Non-pigmented ciliary epithelial cell (primary cell): ENCODE measurements around the gene KIF13A.
"Not testable (repeated sequence)": the region's sequence is repeated elsewhere in the genome, so short reads cannot be mapped to it uniquely, and the experiment has no call there.

Source experiments
- DNase-seq: peaks from one replicate; pipeline ENCODE4 v3.0.0-alpha.2; 2010; ENCODE audit warnings: low read depth

Gene KIF13A

DNA sequence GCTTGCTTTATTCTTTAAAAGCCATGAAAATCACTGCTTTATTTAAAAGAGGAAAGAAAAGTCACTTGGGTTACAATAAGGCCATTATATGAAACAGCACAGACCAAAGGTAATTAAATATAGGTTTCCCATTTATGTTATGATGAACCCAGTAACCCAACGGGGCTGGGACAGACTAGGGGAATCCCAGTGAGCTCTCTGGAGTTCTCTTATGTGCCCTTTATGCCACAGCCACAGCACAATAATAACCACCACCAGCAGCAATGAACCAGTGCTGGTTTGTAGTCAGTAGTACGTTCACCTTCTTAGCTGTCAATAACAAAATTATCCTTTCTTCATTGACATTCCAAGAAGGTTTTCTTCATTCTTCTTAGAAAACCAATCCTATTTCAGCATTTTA is 87.4 kb downstream of the KIF13A start:
- no peak for DNase-seq

DNA sequence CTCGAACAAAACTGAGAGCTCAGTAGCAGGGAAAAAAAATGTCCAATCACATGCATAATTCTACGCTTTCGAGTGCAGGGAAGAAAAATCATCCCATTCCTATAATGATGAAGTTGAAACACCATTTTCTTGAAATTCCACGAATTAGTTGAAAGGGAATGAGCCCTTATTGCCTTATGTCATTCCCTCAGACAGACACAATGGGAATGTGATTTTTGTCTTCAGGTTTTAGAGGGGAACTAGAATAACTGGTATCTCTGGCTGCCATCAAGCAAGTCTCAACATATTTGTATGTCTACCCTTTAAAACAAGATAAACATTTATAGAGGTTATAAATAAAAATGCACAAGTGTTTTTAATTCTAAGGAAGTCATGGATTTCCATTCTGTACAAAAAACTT is 87.9 kb downstream of the KIF13A start:
- DNase-seq, result no peak

DNA sequence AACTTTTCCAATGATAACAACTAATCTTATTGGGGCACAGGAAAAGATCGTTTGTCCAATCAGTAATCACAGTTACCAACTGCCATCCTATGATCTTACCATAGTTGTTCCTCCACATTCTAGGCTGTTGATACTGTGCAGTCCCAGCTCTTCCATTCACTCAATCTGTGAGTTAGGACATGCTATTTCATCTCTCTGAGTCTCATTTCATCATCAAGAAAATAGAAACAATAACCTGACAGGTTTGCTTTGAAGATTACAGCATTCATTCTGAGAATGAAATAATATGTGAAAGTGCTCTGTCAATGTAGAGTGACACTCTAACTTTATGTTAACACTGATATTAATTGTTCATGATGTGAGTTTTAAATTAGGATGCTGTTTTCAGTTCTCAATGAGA is 89.8 kb downstream of the KIF13A start:
- no peak for DNase-seq

DNA sequence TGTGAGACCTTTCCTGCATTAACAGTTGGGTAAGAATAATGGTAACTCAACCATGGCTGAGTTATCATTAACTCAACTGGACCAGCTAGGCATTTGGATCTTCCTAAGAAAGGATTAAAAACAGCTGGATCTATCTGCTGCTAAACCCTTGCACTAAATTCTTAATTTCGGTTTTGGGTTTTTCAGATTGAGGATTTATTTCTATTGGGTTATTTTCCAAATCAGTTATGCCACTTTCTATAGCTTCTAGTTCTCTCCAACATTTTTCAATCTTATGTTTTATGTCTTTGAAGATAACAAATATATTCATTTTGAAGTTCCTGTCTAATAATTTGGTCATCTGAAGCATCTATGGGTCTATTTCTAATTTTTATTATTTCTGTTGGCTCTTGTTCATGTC is 92.5 kb downstream of the KIF13A start:
- no peak for DNase-seq

DNA sequence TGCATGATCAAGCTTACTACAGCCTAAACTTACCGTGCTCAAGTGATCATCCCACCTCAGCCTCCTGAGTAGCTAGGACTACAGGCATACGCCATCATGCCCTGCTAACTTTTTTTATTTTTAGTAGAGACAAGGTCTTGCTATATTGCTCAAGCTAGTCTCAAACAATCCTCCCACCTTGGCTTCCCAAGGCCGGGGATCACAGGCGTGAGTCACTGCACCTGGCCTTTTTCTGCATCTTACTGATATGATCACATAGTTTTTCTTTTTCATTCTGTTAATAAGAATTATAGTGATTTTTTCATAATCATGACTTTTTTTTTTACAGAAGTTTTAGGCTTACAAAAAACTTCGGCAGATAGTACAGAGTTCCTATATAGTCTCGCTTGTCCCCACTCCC is 93.2 kb downstream of the KIF13A start:
- no peak for DNase-seq

DNA sequence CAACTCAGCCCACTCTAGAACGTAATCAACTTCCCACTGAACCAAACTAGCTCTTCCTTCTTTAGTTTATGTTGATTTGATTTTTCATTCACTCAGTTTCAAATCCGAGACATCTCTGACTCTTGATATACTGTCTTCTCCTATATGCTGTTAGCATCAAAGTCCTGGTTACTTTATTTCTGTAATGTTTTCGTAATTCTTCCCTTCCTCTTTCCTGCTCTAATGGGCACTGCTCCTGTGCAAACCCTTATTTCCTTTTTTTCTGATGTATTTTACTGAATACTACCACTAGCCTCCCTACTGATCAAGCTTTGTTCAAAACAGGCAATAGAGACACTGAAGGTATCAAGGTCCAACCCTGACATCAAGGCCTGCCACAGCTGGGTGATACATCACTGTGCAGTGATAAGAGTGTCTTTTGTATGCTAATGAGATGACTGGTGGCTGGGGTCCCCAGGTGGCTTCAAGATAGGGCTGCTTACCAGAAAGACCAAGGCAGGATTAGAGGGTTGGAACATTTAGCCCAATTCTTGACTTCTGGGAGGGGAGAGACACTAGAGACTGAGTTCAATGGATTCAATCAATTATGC is 95.2 kb downstream of the KIF13A start:
- DNase-seq, result no peak

DNA sequence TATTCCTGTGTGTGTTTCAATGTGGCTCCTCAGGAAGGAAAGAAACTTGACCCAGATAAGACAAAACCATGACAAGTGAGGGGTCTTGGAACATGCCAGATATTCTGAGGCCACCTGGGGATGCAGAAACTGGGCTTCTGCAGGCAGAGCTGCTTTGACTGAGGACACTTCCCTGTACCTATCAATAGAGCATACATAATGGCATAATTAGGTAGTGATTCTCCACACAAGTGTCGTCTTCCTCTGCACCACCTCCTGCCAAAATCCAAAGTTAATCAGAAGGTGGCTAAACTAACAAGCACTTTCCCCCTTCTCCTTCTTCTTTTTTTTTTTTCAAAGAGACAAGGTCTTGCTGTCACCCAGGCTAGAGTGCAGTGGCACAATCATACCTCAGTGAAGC is 97.1 kb downstream of the KIF13A start:
- DNase-seq, result no peak

DNA sequence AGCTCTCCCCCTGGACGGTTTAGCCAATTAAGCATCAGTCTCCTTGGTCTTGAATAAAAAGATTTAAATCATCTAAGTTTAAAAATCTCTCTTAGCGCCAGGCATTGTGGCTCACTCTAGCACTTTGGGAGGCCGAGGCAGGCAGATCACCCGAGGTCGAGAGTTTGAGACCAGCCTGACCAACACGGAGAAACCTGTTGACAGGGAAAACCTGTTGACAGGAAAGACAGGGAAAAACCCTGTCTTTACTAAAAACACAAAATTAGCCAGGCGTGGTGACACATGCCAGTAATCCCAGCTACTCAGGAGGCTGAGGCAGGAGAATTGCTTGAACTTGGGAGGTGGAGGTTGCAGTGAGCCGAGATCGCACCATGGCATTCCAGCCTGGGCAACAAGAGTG is 97.7 kb downstream of the KIF13A start:
- DNase-seq, result not testable (repeated sequence)

DNA sequence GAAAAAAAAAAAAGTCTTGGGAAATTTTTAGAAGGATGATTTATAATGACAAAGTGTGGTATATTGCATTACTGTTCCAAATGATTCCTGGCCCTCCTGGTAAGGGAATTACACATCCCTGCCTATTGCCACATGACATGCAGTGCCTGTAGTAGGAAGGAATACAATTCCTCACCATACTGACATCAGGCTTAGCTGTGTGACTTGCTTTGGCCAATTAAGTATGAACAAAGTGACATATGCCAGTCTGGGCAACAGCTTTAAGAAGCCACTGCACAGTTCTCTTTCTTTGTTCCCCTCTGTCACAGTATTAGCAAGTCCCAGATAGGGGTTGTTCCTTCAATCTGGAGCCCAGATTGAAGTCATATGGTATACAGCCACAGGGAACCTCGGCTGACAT is 100.5 kb downstream of the KIF13A start:
- no peak for DNase-seq

DNA sequence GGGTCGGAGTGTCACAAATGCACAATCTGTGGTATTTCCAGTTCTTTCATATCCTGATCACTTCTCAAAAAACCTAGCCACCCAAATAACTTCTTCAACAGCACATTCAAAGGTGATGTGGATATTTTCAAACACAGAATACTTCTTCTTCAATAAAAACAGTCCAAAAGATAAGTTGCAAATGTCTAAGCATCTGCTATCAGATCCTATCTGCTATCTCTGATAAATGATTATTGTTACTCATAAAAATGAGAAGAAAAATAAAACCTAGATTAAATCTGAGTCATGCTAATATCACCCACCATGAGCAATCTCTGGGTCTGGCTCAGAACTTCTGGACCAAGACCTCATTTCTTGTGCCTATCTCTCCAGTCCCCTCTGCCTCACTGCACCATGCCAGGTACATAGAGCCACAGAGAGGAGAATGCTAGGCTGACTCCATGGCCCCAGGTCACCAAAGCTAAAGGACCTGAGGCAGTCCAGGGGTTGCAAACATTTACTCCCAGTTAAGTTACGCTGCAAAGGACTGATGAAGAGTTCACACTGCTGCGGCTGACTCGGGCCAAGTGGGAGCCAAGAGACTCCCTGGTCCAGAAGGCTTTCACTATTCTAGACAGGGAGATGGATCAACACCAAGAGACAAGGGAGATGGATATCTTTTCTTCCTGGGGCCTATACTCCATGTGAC is 101.4 kb downstream of the KIF13A start:
- no peak for DNase-seq

DNA sequence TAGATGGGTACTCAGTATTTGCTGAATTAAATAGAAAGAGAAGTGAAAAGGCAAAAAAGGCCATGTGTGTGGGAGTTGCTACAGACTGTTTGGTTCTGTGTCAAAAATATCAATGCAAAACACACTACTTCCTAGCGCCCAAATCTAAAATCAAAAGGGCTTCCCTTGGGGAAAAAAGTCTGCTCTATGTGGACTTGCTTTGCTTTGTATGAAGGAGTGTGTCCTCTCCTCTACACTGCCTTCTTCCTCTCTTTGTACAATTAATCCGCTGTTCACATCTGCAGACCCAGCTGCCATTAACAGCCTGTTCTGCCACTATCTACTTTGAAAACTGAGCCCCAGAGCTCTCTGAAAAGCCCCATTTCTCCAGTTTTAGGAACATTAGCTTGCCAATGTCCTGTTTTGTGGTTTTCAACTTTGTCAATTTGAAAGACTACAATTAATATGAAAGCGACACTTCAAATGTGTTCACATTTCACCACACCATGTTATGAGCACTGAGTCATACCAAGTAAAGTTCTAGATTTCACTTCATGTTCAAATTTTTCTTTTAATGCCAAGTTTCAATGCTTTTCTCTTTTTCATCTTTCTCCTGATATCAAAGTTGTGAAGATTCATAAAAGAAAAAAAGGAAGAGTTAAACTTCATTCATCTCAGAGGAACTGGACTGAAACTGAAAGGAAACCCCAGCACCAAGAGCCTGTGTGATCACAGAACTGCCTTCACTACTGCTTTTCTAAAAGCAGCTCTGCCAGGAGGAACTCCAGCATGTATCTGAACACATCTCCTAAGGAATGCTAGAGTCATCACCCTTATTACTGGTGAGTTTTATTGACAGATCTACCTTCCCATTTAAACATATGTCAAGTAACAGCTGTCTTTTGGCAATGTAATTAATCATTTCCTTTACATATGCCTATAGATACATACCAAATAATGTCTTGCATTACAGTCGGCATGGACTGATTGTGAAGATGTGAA is 102.6 kb downstream of the KIF13A start:
- no peak for DNase-seq

DNA sequence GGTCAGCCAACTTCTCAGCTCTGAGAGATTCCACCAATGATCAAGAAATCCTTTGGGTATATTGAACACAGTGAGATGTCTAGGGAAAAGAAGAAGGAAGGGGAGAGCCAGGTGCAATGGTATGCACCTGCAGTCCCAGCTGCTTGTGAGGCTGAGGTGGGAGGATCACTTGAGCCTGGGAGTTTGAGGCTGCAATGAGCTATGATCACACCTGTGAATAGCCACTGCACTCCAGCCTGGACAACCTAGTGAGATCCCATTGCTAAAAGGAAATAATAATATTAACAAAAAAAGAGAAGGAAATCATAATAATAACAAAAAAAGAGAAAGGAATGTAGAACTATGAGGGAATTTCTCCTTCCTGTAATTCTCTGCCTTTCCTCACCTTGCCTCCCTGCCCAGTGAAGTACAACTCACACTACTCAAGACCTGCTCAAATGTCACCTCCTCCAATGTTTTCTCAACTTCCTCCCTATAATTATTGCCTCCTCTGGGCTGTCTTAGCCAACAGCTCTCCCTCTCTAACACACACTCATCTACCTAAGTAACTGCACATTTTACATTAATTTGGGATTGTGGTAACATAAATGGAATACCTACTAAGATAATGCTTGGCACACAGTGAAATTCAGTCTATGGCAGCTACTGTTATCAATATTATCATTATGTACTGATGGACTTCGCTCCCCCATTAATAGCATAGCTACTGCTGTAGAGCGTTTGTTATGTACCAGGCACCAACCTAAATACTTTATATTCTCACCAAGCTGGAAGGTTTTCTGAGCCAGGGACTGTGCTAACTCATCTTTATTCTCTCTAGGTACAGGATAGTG is 103.6 kb downstream of the KIF13A start:
- DNase-seq, result no peak

DNA sequence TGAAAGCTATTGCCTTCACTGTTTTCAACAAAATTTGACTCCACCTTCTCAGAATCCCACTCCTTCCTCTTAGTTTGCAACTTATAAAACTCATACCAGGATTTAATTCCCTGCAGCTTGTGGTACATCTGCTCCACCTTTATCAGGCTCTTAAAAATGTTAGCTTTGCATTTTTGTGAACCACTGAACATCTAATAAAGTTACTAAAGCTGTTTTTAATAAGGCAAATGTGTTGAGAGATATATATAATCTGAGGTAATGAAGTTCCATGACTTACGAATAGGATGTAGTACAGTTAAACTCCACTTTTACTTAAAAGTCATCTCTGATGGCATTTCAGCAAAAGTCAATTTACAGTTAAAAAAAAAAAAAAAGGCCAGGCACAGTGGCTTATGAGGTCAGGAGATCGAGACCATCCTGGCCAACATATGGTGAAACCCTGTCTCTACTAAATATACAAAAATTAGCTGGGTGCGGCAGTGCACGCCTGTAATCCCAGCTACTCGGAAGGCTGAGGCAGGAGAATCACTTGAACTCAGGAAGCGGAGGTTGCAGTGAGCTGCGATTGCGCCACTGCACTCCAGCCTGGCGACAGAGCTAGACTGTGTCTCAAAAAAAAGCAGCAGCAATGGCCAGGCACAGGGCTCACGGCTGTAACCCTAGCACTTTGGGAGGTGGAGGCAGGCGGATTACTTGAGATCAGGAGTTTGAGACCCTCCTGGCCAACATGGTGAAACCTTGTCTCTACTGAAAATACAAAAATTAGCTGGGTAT is 106.2 kb downstream of the KIF13A start:
- no peak for DNase-seq

DNA sequence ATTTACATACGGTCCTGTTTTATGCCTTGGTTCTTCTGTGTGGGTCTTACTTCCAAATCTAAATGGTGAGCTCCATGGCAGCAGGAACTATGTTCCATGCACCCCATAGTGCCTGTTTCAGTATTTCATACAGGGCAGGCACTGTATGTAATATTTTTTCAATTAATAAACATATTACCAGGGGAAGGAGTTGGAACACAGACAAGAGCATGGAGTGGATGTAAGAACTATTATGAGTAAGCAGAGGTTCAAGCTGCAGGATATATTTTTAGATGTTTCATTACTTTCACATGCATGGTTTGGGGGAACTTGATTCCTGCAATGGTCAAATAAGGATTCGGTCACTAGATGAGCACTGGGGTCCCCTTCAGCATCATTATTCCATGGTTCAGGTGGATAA is 108.3 kb downstream of the KIF13A start:
- DNase-seq, result no peak

DNA sequence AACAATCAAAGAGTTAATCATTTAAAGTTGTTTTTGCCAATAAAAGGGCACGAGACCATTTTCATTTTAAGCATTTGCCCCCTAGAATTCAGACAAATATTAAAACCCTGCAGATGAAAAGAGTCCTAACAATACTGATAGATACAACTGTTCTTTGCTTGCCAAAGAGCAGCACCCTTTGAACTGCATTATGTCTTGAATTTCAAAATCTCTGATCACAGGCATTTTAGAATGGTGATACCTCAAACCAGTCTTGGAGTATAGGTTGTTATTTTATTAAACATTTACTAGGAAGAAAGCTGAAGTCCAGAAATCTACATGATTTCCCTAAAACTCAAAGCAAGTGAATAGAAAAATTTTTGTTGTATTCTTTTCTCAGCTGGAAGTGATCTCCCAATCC is 108.7 kb downstream of the KIF13A start:
- DNase-seq, result no peak

DNA sequence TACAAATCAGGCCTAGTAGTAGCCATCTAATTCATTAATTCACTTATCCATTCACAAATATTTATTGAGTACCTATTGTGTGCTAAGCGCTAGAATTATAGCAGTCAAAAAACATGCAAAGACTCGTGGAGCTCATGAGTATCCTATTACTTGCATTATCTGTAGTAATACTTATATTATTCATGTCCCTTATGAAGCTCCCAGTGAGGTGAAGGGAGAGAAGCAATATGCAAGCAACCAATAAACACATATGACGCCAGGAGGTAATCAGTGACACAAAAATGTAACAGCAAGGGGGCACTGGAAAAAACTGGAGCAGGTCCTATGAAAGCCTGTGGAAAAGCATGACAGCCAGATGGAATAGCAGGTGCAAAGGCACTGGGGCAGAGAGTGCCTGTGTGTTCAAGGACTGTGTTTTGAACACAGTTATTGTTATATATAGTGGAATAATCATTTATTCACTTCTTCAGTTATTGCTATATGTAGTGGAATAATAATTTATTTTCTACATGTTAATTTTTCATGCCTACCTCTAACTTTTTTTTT is 109.5 kb downstream of the KIF13A start:
- no peak for DNase-seq

DNA sequence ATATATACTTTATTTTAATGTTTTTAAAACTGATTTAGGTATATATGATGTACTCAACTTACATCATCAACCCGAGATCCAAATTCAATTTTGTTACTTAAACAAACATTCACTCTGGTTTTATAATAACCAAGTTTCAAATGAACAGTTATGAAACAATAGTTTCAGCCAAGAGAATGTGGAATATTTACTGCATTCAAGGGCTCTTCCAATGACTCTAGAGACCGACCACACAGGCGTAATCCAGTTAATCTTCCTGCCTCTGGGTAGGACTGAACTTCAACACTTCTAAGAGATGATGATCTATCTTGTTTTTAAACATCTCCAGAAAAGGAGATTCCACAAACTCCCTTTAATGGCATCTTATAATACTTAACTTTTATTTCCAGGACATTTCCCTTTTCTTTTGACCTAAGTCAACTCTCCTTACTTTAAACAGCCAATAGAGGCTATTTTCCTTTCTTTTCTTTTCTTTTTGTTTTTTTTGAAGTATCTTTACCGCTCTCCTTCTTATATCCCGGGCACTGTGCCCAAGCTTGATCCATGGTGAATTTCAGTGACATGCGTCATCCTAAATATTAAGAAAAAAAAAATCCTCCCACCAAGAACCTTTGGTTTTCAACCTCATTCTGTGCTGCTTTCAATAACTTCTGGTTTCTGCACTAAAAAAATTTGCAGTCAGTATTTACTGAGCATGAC is 110.1 kb downstream of the KIF13A start:
- no peak for DNase-seq

DNA sequence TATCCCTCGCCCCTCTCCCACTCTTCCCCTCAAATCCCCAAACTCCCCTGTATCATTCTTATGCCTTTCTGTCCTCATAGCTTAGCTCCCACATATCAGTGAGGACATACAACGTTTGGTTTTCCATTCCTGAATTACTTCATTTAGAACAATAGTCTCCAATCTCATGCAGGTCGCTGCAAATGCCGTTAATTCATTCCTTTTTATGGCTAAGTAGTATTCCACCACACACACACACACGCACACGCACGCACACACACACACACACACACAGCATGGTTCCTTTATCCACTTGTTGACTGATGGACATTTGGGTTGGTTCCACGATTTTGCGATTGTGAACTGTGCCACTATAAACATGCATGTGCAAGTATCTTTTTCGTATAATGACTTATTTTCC is 112.7 kb downstream of the KIF13A start:
- DNase-seq, result no peak

DNA sequence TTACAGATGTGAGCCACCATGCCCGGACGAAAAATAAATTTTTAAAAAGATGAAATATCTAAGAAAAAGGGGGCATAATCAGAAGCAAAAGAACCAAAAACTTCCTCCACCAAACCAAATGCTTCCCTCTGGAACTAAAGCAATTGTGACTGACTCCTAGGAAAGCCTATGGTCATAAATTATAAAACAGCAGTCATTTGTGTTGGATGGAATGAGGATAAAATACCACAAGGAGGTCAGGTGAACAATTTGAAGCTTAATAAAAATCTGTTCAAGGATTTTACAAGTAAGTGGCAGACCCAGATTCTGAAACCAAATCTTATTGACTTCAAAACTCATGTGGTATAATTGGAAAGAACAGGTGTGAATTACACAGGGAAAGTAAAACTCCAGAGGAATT is 114.5 kb downstream of the KIF13A start:
- DNase-seq, result no peak

DNA sequence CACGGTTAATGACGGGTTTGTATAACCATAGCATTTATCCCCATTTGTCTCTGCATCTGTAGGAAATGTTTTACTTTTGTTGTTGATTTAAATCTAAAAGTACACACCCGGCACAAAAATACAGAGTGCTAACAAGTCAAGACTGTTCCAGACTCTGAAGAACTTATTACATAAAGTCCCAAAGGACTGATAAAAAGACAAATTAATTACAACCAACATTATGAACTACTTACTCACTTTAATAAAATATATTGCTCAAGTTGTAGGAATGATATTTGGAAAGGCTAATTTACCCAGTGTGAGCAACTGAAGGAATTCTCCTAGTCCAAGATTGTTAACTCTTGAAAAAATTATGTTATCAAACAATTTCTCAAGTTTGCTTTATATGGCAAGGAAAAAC is 115.6 kb downstream of the KIF13A start:
- DNase-seq, result no peak

DNA sequence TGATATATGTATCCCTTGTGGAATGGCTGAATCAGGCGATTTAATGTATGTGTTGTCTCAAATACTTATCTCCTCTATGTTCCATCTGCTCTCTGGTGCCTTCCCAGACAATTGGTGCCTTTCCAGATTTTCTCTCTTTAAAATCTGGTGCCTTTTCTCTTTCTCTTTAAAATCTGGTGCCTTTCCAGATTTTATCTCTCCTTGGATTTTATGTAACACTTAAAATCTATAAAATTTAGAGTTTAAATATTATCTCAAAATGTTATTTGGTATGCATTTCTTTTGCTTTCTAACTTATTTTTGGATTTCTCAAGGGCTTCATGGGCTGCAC is 116.3 kb downstream of the KIF13A start:
- no peak for DNase-seq
